Activated CD4-positive, alpha-beta T cell treated with anti-CD3 and anti-CD28 coated beads for 4 hours (primary cell): ENCODE data around the gene IMPACT.

Experiments
- DNase-seq, 2 donors: peaks; one replicate each; pipeline ENCODE4 v3.0.0-alpha.2; 2020

Gene IMPACT, protein sequence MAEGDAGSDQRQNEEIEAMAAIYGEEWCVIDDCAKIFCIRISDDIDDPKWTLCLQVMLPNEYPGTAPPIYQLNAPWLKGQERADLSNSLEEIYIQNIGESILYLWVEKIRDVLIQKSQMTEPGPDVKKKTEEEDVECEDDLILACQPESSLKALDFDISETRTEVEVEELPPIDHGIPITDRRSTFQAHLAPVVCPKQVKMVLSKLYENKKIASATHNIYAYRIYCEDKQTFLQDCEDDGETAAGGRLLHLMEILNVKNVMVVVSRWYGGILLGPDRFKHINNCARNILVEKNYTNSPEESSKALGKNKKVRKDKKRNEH

DNA sequence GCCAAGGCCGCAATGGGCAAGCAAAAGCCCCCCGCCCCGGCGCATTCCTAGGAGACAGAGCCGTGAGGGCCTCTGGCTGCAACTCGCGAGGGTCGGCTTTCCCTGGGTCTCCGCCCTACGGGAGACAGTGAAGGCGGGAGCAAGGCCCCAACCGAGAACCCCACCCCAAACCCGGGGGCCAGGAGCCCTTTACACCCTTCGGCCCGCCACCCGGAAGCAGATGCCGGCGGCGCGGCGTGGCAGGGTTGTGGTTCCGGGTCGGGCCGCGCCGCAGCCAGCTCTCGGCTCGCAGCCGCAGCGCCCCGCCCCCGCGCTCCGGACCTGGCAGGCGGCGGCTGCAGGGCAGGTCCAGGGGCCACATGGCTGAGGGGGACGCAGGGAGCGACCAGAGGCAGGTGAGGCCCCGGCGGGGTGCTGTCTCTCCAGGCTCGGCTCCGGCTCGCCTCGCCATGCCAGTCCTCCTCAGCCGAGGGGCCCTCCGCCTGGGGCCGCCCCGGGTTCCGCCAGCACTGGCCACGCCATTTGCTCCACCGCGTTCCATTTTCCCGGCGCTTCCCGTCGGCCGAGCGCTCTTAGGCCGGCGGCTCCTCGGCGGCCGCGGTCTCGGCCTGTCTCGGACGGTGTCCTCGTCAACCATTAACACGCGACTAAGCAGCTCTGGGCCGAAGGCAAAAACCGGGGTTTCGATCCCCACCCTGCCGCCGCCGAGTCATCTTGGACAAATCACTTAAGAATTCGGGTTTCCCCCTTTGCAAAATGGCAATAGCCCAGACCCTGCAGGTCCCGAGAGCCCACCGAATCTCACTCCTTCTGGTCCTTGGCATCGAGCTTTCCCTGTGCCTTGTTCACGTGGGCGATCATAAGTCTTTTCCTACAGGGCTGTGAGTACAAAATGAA, at the start of gene IMPACT:
IMPACT (plus strand) TSS at position 273 of the 897 bp plus-strand sequence; CDS start at position 360, 87 bp downstream.
- DNase-seq: peak; percentile 78 to 86

DNA sequence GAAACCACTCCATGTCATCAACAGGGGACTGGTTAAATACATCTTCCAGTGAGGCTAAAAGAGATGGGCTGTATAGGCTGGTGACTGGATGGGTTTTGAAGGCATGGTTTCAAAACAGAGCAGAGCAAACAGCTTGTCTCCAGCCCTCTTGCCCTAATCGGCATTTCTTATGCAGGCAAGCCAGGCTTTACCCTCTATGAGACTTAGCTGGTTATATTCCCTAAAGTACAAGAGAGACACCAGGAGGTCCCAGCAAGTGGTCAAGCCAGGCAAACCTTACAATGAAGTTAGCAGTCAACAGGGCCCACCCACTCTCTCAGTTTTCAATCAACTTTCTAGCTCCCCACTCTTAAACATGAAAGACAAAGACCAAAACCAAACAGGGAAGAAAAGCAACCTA, 47.9 kb upstream of the IMPACT start:
- DNase-seq: no peak

DNA sequence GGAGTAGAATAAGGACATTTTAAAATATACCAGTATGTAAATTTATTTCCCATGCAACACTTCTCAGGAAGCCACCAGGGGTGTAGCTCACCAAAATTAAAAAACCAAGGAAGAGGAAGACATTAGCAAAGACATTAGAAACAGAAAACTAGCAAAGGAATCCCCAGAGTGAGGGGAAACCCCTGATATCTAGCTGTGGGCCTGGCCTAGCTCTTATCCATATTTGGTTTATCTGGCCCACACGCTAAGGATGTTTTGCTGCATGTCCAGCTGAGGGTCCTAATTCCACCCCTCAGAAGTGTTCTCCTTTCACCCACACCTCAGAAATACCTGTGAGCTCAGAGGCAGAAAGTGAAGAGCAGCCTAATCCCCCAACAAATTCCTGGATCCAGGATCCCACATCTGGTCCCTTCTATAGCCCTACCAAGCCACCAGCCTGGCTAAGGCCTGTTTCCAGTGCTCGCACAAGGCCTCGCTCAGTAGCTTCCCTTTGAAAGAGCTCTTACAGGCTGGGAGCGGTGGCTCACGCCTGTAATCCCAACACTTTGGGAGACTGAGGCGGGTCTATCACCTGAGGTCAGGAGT, 46.2 kb upstream of the IMPACT start:
- no peak for DNase-seq

DNA sequence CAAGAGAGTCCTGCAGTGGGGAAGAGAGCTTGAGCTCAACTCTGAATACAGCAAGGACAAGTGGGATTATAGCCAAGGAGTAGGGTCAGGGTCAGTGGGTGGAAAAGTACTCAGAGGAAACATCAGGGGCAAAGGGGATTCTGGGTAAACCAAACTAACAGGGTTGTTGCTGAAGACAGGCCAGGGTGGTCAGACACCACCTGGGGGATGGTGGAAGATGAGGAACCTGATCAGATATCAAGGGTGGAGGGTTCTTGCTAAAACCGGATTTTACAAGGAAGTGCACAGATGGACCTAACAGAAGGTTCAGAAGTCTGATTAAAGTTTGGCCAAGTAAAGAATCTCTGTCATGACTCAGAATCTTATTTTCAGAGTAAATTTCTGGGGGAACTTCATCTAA, 45.3 kb upstream of the IMPACT start:
- no peak for DNase-seq

DNA sequence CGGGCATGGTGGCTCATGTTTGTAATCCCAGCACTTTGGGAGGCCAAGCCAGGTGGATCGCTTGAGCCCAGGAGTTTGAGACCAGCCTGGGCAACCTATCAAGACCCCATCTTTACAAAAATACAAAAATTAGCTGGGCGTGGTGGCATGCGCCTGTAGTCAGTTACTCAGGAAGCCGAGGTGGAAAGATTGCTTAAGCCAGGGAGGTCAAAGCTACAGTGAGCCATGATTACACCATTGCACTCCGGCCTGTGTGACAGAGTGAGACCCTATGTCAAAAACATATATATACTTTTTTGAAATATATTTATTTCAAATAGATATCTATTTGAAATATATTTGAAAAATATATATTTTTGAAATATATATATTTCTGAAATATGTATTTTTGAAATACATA, 39.8 kb upstream of the IMPACT start:
- no peak for DNase-seq

DNA sequence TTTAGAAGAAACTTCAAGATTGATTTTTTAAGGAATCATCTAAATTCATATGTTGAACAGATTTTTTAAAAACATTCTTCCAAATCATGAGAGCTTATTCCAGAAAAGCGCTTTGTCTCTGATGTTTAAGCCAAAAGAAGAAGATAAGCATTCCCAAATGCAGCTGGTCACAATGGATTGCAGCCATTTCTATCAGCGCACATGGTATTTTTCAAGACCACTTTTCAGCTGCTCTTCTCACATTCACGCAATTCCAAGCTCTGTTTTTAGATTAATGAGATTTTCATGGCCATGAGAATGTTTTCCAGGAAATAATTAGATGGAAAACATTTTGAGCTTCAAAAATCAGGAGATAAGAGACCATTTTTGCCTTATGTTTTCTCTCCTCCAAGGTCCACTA, 37.5 kb upstream of the IMPACT start:
- DNase-seq: no peak

DNA sequence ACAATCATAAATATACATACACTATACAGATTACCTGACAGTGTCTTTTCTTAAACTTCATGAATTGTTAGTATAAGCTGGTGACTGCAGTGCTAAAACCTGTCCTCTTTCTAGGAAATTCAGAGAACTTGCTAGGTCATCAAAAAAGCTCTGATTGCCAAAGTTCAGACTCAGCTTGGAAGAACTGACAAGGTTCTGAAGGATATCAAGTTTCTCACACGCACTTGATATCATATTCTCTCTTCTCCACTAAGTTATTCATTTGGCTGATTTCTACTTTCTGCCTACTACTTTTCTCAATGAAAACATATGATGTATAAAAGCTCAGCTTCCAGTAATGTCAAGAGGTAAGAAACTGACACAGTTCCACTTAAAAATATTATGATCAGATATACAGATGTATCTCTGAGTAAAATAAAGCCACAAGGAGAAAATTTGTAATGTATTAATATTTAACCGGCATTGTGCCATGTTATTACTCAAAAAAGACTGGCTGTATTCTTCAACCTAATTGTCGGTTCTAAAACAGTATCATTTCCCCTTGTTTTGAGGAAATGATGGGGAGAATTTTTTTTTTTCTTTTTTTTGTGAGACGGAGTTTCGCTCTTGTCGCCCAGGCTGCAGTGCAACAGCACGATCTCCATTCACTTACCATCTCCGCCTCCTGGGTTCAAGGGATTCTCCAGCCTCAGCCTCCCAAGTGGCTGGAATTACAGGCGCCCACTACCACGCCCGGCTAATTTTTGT, 31.2 kb upstream of the IMPACT start:
- DNase-seq: no peak

DNA sequence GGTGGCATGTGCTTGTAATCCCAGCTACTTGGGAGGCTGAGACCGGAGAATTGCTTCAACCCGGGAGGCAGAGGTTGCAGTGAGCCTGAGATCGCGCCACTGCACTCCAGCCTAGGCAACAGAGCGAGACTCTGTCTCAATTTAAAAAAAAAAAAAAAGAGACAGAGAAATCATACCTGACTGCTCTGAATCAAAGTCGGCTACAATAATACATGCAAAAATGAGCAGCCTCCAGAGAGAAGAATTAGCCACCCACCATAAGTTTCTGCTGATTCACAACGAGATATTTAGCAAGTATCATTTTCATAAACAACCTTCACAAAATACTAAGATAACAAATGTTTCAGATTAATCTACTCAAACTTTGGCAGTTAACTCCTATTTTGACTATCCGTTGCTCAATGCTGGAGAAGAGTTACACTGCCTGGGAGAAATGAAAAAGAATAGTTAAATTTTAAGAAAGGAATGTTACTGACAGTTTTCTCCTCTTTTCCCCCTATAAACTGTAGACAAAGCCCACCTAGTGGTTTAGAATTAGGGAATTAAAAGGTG, 30.3 kb upstream of the IMPACT start:
- no peak for DNase-seq

DNA sequence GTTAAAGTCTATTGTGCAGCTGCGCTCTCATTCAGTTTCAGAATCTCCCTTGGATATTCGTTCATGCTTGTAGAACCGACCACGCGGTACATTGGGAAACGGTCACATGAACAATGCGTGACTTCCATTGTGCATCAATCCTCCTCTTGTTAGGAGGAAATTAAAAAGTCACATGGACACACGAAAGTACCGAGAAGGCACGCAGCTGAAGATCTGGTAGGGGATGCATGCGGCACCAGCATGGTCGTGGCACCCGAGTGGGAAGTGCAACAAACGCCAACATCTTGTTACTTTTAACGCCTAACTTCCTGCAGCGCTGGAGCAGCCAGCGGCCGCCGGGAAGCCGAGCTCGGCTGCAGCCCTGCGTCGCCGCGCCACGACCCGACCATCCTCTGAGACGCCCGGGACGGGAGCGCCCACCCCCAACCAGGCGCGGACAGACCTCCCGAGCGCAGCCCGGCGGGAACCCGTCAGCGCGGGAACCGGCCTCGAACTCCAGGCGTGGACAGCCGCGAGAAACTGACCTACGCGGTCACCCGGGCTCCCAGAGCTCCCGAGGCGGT, 29.3 kb upstream of the IMPACT start:
- DNase-seq: peak; percentile 8 to 9

DNA sequence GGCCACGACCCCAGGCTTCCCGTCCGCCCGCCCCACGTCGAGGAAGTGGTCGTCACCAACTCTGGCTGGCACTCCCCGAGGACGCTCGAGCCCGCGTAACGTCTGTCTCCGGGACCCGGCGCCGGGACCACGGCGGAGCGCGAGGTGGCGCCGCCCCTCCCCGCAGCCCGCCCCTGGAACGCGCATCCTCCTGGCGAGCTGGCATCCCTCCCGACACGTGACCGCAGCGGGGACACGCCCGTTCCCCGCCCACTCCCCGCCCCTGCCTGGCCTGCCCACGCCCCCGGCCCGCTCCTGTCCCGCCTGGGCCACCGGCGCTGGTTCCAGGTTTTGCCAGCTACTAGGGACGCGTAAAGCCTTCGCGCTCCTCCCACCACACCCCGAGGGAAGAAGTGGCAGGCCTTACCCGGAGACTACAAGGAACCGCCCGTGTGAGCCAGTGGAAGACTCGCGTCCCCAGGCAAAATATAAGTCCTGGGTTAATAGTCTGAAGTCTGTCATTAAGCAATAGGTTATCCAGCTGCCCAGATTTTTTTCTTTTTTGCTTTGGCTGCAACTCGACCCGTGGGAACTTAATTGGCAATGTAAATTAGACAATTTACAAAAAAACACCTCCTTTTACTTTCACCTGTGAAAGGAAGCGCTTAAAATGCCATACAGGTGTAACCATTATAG, 28.6 kb upstream of the IMPACT start, which contains the start of gene OSBPL1A:
OSBPL1A (minus strand) TSS at position 131 of the 675 bp plus-strand sequence. CDS start 20,291 bp downstream, outside the sequence.
- DNase-seq: peak; percentile 79 to 82

DNA sequence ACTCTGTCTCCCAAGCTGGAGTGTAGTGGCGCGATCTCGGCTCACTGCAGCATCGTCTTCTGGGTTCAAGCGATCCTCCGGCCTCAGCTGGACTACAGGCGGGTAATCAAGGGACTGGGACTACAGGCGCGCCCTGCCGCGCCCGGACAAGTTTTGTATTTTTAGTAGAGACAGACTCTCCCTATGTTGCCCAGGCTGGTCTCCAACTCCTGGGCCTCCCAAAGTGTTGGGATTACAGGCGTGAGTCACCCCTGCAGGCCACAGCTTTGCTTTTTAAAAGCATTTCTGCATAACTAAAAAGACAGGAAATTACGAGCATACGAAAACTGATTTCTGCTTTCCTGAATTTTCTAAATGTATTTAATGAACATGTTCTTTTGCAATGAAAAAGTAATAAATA, 27.9 kb upstream of the IMPACT start:
- DNase-seq: no peak

DNA sequence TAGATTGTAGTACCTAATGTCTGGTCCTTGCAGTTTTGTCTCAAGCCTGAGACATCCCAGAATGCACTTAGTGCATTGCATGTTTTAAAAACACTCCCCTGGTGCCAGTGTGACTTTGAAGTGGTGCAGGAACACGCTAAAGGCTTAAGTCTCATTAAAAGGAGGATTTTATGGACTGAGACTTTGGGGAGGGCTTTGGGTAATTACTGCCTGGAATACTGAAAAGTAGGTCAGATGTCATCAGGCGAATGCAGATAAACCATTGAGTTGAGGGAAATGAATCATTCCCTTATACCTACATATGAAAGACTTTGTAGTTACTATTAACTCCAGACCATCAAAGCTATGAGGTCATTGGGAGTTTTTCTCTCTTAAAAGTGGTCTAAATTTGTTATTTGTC, 25.9 kb upstream of the IMPACT start:
- DNase-seq: no peak

DNA sequence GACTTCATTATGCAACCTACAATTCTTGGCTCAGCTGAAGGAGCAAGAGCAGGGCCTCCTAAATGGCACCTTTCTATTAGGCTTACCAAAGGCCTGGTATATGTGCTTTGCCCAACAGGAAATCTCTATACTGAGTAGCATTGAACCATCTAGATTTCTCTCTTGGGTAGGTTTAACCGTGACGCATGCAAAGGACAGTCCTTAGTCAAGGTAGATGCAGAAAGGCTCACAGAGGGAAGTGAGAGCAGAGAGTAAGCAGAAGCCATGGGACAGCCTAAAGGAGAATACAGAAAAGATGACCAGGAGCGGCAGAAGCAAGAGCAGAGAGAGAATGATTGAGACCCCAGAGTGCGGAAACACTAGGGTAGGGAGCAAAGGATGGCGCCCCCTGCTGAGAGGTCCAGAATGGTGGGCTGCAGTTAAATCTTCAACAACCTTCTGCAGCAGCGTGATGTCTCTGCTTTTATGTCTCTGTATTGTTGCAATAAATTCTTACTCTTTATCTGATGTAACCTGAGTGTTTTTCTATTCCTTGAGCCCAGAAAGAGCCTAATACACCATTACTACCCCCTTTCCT, 24.2 kb upstream of the IMPACT start:
- no peak for DNase-seq

DNA sequence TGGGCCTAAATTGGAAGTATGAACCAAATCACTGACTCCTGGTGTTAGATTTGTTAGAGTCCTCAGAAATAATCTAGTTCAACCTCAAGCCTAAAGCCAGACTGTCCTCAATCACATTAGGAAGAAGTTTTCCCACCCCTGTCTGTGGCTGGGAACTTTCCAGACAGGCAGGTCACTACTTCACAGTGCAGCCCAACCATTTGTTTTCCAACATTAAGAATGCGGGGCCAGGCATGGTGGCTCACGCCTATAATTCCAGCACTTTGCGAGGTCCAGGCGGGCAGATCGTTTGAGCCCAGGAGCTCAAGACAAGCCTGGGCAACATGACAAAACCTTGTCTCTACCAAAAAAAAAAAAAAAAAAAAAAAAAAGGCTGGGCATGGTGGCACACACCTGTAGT, 23.4 kb upstream of the IMPACT start:
- no peak for DNase-seq

DNA sequence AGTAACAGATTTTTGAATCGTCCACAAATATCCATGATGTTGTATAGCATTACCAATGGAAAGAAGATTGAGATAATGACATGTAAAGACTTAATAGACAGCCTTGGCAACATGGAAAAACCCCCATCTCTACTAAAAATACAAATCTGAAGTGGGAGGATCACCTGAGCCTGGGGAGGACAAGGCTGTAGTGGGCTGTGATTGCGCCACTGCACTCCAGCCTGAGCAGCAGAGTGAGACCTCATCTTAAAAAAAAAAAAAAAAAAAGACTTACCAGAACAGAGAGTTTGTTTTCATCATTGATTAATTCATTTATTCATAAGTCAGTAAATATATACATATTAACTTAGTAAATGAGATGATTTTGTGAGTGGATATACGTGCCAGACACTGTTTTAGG, 21.9 kb upstream of the IMPACT start:
- no peak for DNase-seq

DNA sequence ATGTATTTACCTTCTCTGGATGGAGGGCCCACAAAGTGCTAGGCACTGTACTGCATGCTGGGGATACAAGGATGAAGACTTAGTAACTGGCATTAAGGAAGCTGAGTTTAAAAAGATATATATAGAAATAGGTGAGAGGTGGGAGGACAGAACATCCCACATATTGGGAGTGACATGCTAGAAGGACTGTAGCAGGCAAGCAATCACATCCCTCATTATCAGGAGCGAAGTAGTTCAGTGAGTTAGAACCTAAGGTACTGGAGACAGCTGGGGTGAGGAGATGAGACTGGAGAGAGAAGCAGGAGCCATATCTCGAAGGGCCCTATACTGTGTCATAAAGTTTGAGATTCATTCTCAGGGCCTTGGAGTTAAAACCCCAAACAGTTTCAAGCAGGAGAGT, 18.0 kb upstream of the IMPACT start:
- no peak for DNase-seq

DNA sequence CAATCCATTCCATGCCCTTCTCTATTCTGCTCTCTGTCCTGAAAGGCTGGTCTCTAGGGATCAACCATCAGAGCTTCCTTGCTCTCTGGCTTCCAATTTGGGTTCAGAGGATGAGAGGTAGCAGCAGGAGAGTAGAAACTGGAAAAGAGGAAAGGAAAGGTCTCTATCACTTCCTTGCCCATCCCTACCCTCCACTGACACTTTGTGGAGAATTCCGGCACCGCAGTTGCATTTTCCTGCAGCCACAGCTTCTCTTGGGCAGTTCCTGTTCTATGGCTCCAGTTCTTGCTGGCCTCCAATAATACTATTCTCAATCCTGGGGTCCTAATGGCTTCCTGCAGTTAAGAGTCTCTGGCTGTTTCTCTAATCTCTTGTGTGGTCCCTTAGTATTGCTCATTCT, 13.3 kb upstream of the IMPACT start:
- DNase-seq: no peak

DNA sequence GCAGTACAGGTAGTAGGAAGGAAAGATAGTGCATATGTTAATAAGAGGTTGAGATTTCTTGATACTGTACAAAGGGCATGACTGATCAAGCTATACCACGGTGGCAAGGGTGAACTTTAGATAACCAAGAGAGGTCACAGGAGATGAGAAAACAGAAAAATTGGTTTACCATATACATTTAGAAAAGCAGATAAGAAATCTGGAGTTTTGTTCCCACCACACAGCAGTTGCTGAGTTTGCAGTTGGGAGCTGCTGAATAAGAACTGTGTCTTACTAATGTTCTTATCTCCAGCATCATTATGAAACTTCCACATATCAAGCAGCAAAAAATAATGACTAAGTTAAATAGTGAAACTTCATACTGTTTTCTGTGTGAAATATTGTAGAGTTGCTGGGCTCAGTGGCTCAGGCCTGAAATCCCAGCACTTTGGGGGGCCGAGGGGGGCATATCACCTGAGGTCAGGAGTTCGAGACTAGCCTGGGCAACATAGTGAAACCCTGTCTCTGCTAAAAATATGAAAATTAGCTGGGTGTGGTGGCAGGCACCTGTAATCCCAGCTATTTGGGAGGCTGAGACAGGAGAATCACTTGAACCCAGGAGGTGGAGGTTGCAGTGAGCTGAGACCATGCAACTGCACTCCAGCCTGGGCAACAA, 12.0 kb upstream of the IMPACT start:
- no peak for DNase-seq

DNA sequence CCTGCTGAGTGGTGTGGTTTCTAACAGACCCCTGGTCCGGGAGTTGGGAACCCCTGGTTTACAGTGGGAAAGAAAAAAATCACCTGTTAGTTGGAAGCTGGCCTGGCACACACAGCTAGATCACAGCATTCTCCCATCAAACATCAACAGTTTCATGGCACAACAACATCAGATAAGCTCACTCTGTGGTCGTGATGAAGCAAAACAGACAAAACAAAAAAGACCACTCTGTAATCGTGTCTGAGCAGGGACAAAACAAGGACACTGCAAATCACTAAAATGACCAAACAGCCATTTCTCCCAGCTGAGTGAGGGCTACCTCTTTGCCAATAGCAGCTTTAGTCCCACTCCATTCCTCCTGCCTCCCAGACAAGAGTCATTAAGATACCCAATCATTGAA, 9.0 kb upstream of the IMPACT start:
- DNase-seq: no peak

DNA sequence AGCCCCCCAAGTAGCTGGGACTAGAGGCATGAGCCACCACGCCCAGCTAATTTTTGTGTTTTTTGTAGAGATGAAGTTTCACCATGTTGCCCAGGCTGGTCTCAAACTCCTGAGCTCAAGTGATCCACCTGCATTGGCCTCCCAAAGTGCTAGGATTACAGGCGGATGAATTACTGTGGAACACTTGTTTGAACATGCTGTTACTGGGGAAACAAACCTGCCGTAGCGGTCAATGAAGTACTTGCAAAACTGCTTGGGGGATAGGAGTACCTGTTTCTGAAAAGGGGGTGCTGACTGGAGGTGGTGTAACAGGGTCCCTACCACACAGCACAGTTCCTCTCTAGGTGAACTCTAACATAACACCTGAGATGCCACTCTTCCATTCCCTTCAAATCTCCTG, 5.9 kb upstream of the IMPACT start:
- no peak for DNase-seq

DNA sequence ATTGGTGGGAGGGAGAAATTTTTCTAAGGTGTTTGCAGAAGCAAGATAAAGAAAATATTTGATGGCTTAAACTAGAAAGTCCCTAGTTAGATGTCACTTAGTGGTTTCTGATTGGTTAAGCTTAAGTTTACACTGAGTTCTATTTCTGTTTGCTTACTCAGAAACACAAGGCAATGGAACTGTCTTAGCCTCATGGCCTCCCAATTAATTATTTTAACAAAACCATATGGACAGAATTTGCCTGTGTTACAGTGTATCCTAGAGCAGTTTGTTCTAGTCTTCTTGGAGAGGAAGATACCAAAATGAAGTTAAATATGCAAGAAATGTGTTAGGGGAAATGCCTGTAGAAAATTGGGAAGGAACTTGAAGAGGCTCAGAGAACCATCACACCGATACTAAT, 4.6 kb upstream of the IMPACT start:
- DNase-seq: no peak
